G401.6 (cell line): ENCODE data around the gene SRSF7.

Experiments used
- FAIRE-seq: peaks from 2 replicates; lab custom pipeline; 2012; peaks lifted over from hg19 to GRCh38; lab: Jason Lieb, UNC

Gene SRSF7

GRCh38 chr2:38701542-38701941, 49.6 kb downstream of the SRSF7 start:
- no peak for FAIRE-seq

GRCh38 chr2:38700881-38701458, 50.2 kb downstream of the SRSF7 start:
- no peak for FAIRE-seq

DNA sequence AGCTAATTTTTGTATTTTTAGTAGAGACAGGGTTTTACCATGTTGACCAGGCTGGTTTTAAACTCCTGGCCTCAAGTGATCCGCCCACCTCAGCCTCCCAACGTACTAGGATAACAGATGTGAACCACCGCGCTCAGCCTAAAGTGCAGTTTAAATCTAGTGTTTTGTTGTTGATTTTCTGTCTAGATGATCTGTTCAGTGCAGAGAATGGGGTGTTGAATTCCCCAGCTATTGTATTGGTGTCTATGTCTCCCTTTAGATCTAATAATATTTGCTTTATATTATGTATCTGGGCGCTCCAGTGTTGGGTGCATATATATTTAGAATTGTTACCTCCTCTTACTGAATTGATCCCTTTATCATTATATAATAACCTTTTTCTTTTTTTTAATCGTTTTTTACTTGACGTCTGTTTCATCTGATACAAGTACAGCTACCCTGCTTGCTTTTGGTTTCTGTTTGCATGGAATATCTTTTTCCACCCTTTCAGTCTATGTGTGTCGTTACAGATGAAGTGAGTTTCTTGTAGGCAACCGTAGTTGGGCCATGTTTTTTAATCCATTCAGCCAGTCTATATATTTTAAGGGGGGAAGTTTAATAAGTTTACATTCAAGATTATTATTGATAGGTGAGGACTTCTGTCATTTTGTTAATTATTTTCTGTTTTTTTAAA, 50.9 kb downstream of the SRSF7 start:
- FAIRE-seq: no peak

GRCh38 chr2:38698467-38699003, 52.6 kb downstream of the SRSF7 start:
- no peak for FAIRE-seq

GRCh38 chr2:38697116-38697840, 53.9 kb downstream of the SRSF7 start:
- no peak for FAIRE-seq
